K562 (cell line): ENCODE data around the gene GPX6. TPM values are rescaled to one million over a fixed set of nuclear protein-coding genes. Genes with fewer than 3 reads are reported as not detected.

Experiments
- ARID1B ChIP-seq: fragments of 450-650 bp; IDR thresholded peaks from 2 replicates; pipeline ENCODE4 v1.6.1; 2016; ENCODE audit warnings: antibody characterized with exemption, mild to moderate bottlenecking, inconsistent platforms
- CAMTA2 ChIP-seq: fragments of 250-450 bp; sonication (Bioruptor Pico); conservative IDR thresholded peaks from 2 replicates; pipeline ENCODE4 v1.5.1; 2022
- CBX2 ChIP-seq: fragments of 200-600 bp; sonication (generic); IDR thresholded peaks from one replicate; pipeline ENCODE4 v1.6.1; 2012; ENCODE audit warnings: mild to moderate bottlenecking, low read length, inconsistent platforms; ENCODE audit not compliant: insufficient read depth, poor library complexity, severe bottlenecking
- CCNT2 ChIP-seq: IDR thresholded peaks from 2 replicates; pipeline ENCODE4 v1.6.1; 2011; ENCODE audit warnings: borderline replicate concordance, low read depth, mild to moderate bottlenecking, moderate library complexity, mixed read lengths, low read length; ENCODE audit not compliant: insufficient read length; ENCODE audit errors: extremely low read depth
- CSDE1 ChIP-seq, 2 experiments: fragments of 450-650 bp; IDR thresholded peaks; 2 replicates each; pipeline ENCODE4 v1.6.1; 2016; ENCODE audit warnings: mild to moderate bottlenecking in 1 of 2
- DPF2 ChIP-seq: fragments of 450-650 bp; IDR thresholded peaks from 2 replicates; pipeline ENCODE4 v1.6.1; 2016
- FOXM1 ChIP-seq, 2 experiments: fragments of 450-650 bp in 1 of 2; sonication (generic) in 1 of 2; formaldehyde crosslinking in 1 of 2; IDR thresholded peaks; 2 replicates each; pipeline versions ENCODE4 v1.6.1 to v1.9.0; 2017 to 2022; ENCODE audit warnings: low read depth in 2 of 2, mild to moderate bottlenecking in 2 of 2, missing genetic modification reagents in 1 of 2, moderate library complexity in 1 of 2
- MITF ChIP-seq: IDR thresholded peaks from 2 replicates; pipeline ENCODE4 v1.6.1; 2014; ENCODE audit warnings: antibody characterized with exemption
- MNT ChIP-seq, 2 experiments: fragments of 450-650 bp; conservative IDR thresholded peaks; 2 replicates each; pipeline ENCODE4 v1.6.1; 2017; ENCODE audit warnings: mild to moderate bottlenecking in 2 of 2, moderate library complexity in 2 of 2
- NCOA1 ChIP-seq: fragments of 450-650 bp; IDR thresholded peaks from 2 replicates; pipeline ENCODE4 v1.6.1; 2016; ENCODE audit warnings: low read depth
- NCOR1 ChIP-seq: fragments of 450-650 bp; IDR thresholded peaks from 2 replicates; pipeline ENCODE4 v1.6.1; 2016; ENCODE audit warnings: mild to moderate bottlenecking, moderate library complexity
- NELFE ChIP-seq: IDR thresholded peaks from 2 replicates; pipeline ENCODE4 v1.6.1; 2011; ENCODE audit warnings: mild to moderate bottlenecking; ENCODE audit not compliant: insufficient read depth, insufficient read length
- POLR2AphosphoS5 ChIP-seq: IDR thresholded peaks from 2 replicates; pipeline ENCODE4 v1.6.1; 2011; ENCODE audit warnings: mild to moderate bottlenecking, low read depth, low read length, moderate library complexity; ENCODE audit not compliant: control insufficient read depth, insufficient read depth
- SMARCC2 ChIP-seq: fragments of 450-650 bp; IDR thresholded peaks from 2 replicates; pipeline ENCODE4 v1.6.1; 2017; ENCODE audit warnings: antibody characterized with exemption, moderate library complexity, mild to moderate bottlenecking, low read depth
- SREBF1 ChIP-seq: fragments of 150-350 bp; IDR thresholded peaks from 2 replicates; pipeline ENCODE4 v1.6.1; 2014; ENCODE audit warnings: antibody characterized with exemption, low read depth, low read length, borderline replicate concordance
- TCF3 ChIP-seq: sonication (generic); formaldehyde crosslinking; IDR thresholded peaks from 2 replicates; pipeline ENCODE4 v1.4.0; 2020; ENCODE audit warnings: mild to moderate bottlenecking, missing genetic modification reagents
- ZBTB1 ChIP-seq: sonication (generic); formaldehyde crosslinking; IDR thresholded peaks from 2 replicates; pipeline ENCODE4 v1.8.1; 2023; ENCODE audit warnings: missing genetic modification reagents, low read depth, mild to moderate bottlenecking, borderline replicate concordance
- ZNF639 ChIP-seq, 2 experiments: fragments of 200-800 bp in 1 of 2; sonication (Bioruptor generic) in 1 of 2; sonication (generic) in 1 of 2; formaldehyde crosslinking in 1 of 2; IDR thresholded peaks in 1 of 2; conservative IDR thresholded peaks in 1 of 2; 2 replicates each; pipeline versions ENCODE4 v1.5.0 to v1.6.1; 2016 to 2020; ENCODE audit warnings: missing compliant biosample characterization in 1 of 2, missing genetic modification characterization in 1 of 2, missing genetic modification reagents in 1 of 2
- polyA plus RNA-seq, 8 experiments: library from polyadenylated mRNA; depleted of rRNA in 4 of 8; stranded (reverse) in 5 of 8; unstranded in 3 of 8; fragments of >200 nt; fragmentation: Nextera tagmentation in 2 of 8; fragmentation: Illumina TruSeq in 1 of 8; extraction: Ambion mirVana in 2 of 8; extraction: Trizol in 1 of 8; gene quantifications; 2 replicates each; pipeline versions ENCODE4 v1.2.1 to v1.2.3, GENCODE V29; 2011 to 2014; ENCODE audit warnings: inconsistent platforms in 1 of 8, missing spikeins in 1 of 8
- total RNA-seq, 7 experiments: library from RNA; depleted of rRNA in 6 of 7; stranded (reverse); fragments of >200 nt in 6 of 7; fragmentation: Illumina TruSeq in 2 of 7; extraction: Trizol in 2 of 7; gene quantifications; 2 replicates each; pipeline versions ENCODE4 v1.2.1 to v1.2.3, GENCODE V29; 2011 to 2021; ENCODE audit warnings: low replicate concordance in 1 of 7
- TF ChIP-seq, protein P1 (sequence below): IDR thresholded peaks from 2 replicates; pipeline ENCODE4 v1.6.1; 2016; ENCODE audit warnings: missing genetic modification characterization, missing compliant biosample characterization
- TF ChIP-seq, protein P2 (sequence below): sonication (generic); formaldehyde crosslinking; IDR thresholded peaks from 2 replicates; pipeline ENCODE4 v1.8.1; 2022; ENCODE audit warnings: missing genetic modification reagents

The GPX6 gene
- total and polyA plus RNA-seq, 9 of the 15 experiments (the other 6 are each of a cell fraction or from before 2014, with no cell fraction given): not detected

DNA sequence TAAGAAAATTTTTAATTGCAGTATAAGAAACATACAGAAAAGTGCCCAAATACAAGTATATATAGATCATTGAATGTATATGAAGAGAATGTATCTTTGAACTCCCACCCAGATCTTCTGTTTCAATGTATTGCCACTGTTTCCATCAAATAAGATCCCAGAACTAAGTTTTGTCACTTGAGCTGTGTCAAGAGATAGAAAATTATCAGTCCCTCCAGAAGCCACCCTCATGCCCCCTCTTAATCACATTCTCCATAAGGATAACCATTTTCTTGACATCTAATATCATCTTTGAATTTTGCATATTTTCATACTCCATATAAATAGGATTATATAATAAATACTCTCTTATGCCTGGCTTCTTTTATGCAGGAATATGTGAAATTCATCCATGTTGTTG lies 30.4 kb upstream of the GPX6 start (continued):
- TF ChIP-seq MITF: no peak
- TF ChIP-seq SREBF1: no peak
- TF ChIP-seq ZBTB1: no peak
- TF ChIP-seq MNT (conservative IDR thresholded peaks at IDR 0.05): 0 out of 4 replicates have a peak, but pooled peaks of 1 of the 2 experiments have one; percentile 14
- TF ChIP-seq SMARCC2: 0 out of 2 replicates have a peak, but pooled peaks have one; percentile 47
- TF ChIP-seq ARID1B: peak; percentile 89
- TF ChIP-seq TCF3: peak; percentile 73
- TF ChIP-seq NCOR1: peak; percentile 70
- TF ChIP-seq NCOA1: 0 out of 2 replicates have a peak, but pooled peaks have one; percentile 24
- TF ChIP-seq CCNT2: peak; percentile 35
- TF ChIP-seq DPF2: 0 out of 2 replicates have a peak, but pooled peaks have one; percentile 44
- TF ChIP-seq, protein P1, sequence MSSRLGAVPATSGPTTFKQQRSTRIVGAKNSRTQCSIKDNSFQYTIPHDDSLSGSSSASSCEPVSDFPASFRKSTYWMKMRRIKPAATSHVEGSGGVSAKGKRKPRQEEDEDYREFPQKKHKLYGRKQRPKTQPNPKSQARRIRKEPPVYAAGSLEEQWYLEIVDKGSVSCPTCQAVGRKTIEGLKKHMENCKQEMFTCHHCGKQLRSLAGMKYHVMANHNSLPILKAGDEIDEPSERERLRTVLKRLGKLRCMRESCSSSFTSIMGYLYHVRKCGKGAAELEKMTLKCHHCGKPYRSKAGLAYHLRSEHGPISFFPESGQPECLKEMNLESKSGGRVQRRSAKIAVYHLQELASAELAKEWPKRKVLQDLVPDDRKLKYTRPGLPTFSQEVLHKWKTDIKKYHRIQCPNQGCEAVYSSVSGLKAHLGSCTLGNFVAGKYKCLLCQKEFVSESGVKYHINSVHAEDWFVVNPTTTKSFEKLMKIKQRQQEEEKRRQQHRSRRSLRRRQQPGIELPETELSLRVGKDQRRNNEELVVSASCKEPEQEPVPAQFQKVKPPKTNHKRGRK (tag): no peak
- TF ChIP-seq, protein P2, sequence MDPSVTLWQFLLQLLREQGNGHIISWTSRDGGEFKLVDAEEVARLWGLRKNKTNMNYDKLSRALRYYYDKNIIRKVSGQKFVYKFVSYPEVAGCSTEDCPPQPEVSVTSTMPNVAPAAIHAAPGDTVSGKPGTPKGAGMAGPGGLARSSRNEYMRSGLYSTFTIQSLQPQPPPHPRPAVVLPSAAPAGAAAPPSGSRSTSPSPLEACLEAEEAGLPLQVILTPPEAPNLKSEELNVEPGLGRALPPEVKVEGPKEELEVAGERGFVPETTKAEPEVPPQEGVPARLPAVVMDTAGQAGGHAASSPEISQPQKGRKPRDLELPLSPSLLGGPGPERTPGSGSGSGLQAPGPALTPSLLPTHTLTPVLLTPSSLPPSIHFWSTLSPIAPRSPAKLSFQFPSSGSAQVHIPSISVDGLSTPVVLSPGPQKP (CRISPR knock-in tag): no peak
- TF ChIP-seq FOXM1 (IDR thresholded peaks at IDR 0.05; ENCODE audit: low read depth): peak; percentile 47; the same call in 1 of the 2 replicates
- no peak for TF ChIP-seq FOXM1 (CRISPR knock-in tag; IDR thresholded peaks at IDR 0.05; ENCODE audit: low read depth)
- TF ChIP-seq POLR2AphosphoS5: peak; percentile 25; the same call in 1 of the 2 replicates
- no peak for TF ChIP-seq CBX2
- no peak for TF ChIP-seq ZNF639 (CRISPR knock-in tag; conservative IDR thresholded peaks at IDR 0.05 in 1 of 2, IDR thresholded peaks at IDR 0.05 in 1 of 2)
- no peak for TF ChIP-seq CAMTA2 (CRISPR knock-in tag)
- no peak for TF ChIP-seq CSDE1 (IDR thresholded peaks at IDR 0.05)
- TF ChIP-seq NELFE: no peak
